GM06990 (cell line): ENCODE results near the gene MLIP.

ENCODE experiments used
- DNase-seq: peaks from one replicate; pipeline ENCODE4 v3.0.0-alpha.2; 2011; ENCODE audit not compliant: insufficient read length; ENCODE audit errors: extremely low read depth
- H3K27me3 ChIP-seq: replicated peaks from 2 replicates; pipeline ENCODE4 v1.6.0; 2011; ENCODE audit warnings: low read length; ENCODE audit not compliant: control insufficient read depth, insufficient read depth
- H3K36me3 ChIP-seq: 2 replicates; pipeline ENCODE4 v1.5.1; 2011; ENCODE audit warnings: low read length; ENCODE audit not compliant: control insufficient read depth, insufficient read depth
- H3K4me3 ChIP-seq: replicated peaks from 2 replicates; pipeline ENCODE4 v1.5.1; 2011; ENCODE audit warnings: low read depth, mild to moderate bottlenecking, control low read depth, low read length
- CTCF ChIP-seq: IDR thresholded peaks from 2 replicates; pipeline ENCODE4 v1.5.1; 2011; ENCODE audit warnings: low read length, control low read depth, mild to moderate bottlenecking, inconsistent platforms; ENCODE audit not compliant: insufficient read depth, poor library complexity, severe bottlenecking

Gene MLIP

GRCh38 chr6:54083287-54083686 is 28.0 kb upstream of the MLIP start:
- Histone ChIP-seq H3K27me3 (no peaks in the 10 kb centered on the region), H3K4me3 (no peak overlapping the region), H3K36me3 (no peaks in the 10 kb centered on the region)
- no peak for TF ChIP-seq CTCF
- no peak for DNase-seq

- Histone ChIP-seq H3K4me3 (no peak overlapping the region), H3K27me3 (no peaks in the 10 kb centered on the region), H3K36me3 (no peaks in the 10 kb centered on the region)
- no peak for TF ChIP-seq CTCF
- no peak for DNase-seq
Measured at GRCh38 chr6:54084231-54084630, 27.0 kb upstream of the MLIP start.

- no peak for DNase-seq
- H3K36me3 ChIP-seq = no peaks in the 10 kb centered on the region
- no peak overlapping the region for H3K4me3 ChIP-seq
- no peak for TF ChIP-seq CTCF
- no peaks in the 10 kb centered on the region for H3K27me3 ChIP-seq
Measured at GRCh38 chr6:54085047-54085446, 26.2 kb upstream of the MLIP start.

GRCh38 chr6:54085541-54085940 is 25.7 kb upstream of the MLIP start:
- Histone ChIP-seq H3K4me3 (no peak overlapping the region), H3K27me3 (no peaks in the 10 kb centered on the region), H3K36me3 (no peaks in the 10 kb centered on the region)
- no peak for DNase-seq
- no peak for TF ChIP-seq CTCF

- no peak for TF ChIP-seq CTCF
- no peaks in the 10 kb centered on the region for H3K27me3 ChIP-seq
- H3K4me3 ChIP-seq = no peak overlapping the region
- H3K36me3 ChIP-seq = no peaks in the 10 kb centered on the region
- DNase-seq = no peak
Measured at GRCh38 chr6:54086439-54086838, 24.8 kb upstream of the MLIP start.

- no peaks in the 10 kb centered on the region for H3K36me3 ChIP-seq
- no peak for DNase-seq
- H3K27me3 ChIP-seq = no peaks in the 10 kb centered on the region
- no peak for TF ChIP-seq CTCF
- H3K4me3 ChIP-seq = no peak overlapping the region
Measured at GRCh38 chr6:54087721-54088120, 23.5 kb upstream of the MLIP start.
